ENCODE results near the gene CNGA2. TPM values are rescaled to one million over a fixed set of nuclear protein-coding genes. Genes with fewer than 3 reads are reported as not detected.

The CNGA2 gene
- total and polyA plus RNA-seq, 10 of the 15 experiments (the other 5 are each of a cell fraction or from before 2014, with no cell fraction given), result not detected

GRCh38 chrX:151753313-151754046 is 18.9 kb downstream of the CNGA2 start:
- H3K4me2 ChIP-seq (ENCODE audit: control insufficient read depth, insufficient read depth), result no peak overlapping the region
- H3K4me3 ChIP-seq, result no peak overlapping the region
- FAIRE-seq (no peak), DNase-seq (ENCODE audit: low read depth, low spot score) (no peak), ATAC-seq (peak; percentile 98)
- H3K4me1 ChIP-seq (ENCODE audit: control insufficient read depth, insufficient read depth, low read length), result no peaks in the 10 kb centered on the region
- POLR2A ChIA-PET, result no interaction called here
- no peaks in the 10 kb centered on the region; a peak in 1 of 4 replicates for H3K27me3 ChIP-seq (replicated peaks in 1 of 2; ENCODE audit: control insufficient read depth in 2 of 2, insufficient read depth in 2 of 2, low read length in 1 of 2)
- SMC1A ChIA-PET (ENCODE audit: uncharacterized antibody, unreplicated experiment), result interaction anchor here (0.5 to 1.6 kb wide), 6 partner anchors 9 to 1066 kb away, joined by 3 to 8 read pairs (median 4); no protein-coding TSS in a partner anchor
- CTCF ChIA-PET, result interaction anchor here (1.0 to 5.6 kb wide), 10 partner anchors 11 to 1067 kb away, joined by 3 to 55 read pairs (median 3); no protein-coding TSS in a partner anchor
- H3K9ac ChIP-seq (ENCODE audit: control insufficient read depth, insufficient read depth, low read length), result no peak overlapping the region
- no peak overlapping the region for H2AFZ ChIP-seq (ENCODE audit: control insufficient read depth, low read depth, low read length)
- in situ Hi-C loops (cut with MboI), result loop anchor here (5.0 to 10.0 kb wide), 2 partner anchors 889 to 1171 kb away; no protein-coding TSS in a partner anchor
- RAD21 ChIA-PET (ENCODE audit: unreplicated experiment), result interaction anchor here (4.3 kb wide), 1 partner anchor 879 kb away, joined by 23 read pairs; no protein-coding TSS in a partner anchor
- H3K79me2 ChIP-seq (ENCODE audit: control insufficient read depth, insufficient read depth, low read length), result no peaks in the 10 kb centered on the region
- WGBS (ENCODE audit: insufficient coverage, insufficient replicate concordance, low lambda C conversion rate, missing lambda C conversion rate), result 13% methylated on average over 21 of the region's 22 CpGs
- no peaks in the 10 kb centered on the region for H3K9me3 ChIP-seq (replicated peaks; ENCODE audit: control insufficient read depth, insufficient read depth, low read length)
- no peaks in the 10 kb centered on the region for H4K20me1 ChIP-seq (ENCODE audit: control insufficient read depth, insufficient read depth)
- TF ChIP-seq BCLAF1 (IDR thresholded peaks at IDR 0.05) (no peak), RAD21 (IDR thresholded peaks at IDR 0.05; ENCODE audit: insufficient read depth, low read depth, low read length) (peak; percentile 81), CTCF (IDR thresholded peaks at IDR 0.05 in 2 of 3, conservative IDR thresholded peaks at IDR 0.05 in 1 of 3; ENCODE audit: control insufficient read depth in 2 of 3, extremely low read depth in 1 of 3, insufficient read depth in 1 of 3, low read depth in 3 of 3, low read length in 3 of 3) (peak; percentile 75 to 83 (median 81)), SMC3 (IDR thresholded peaks at IDR 0.05; ENCODE audit: borderline replicate concordance, low read length) (peak; percentile 40; the same call in 1 of the 2 replicates)
- no peak overlapping the region for H3K27ac ChIP-seq (ENCODE audit: control insufficient read depth, insufficient read depth)
- no peaks in the 10 kb centered on the region for H3K36me3 ChIP-seq (ENCODE audit: control insufficient read depth in 2 of 2, insufficient read depth in 2 of 2, low read length in 1 of 2)
- intact Hi-C loops (cut with micrococcal nuclease; ENCODE audit: unreplicated experiment), result loop anchor here (1.0 to 10.0 kb wide), 3 partner anchors 880 to 1171 kb away; no protein-coding TSS in a partner anchor
- BruUV-seq (replicated peaks), result no TSS peak

All from GM12878 (cell line).